OCI-LY7 (cell line): ENCODE measurements around the gene USP6NL. TPM values are rescaled to one million over a fixed set of nuclear protein-coding genes. Genes with fewer than 3 reads are reported as not detected.

Experiments
- BruUV-seq: library from RNA; stranded (reverse); fragments of 400-500 nt; replicated peaks from 2 replicates; lab custom pipeline; 2021; lab: Mats Ljungman, UMichigan
- CTCF ChIA-PET: fragments of 300-600 bp; sonication (Branson Sonifier 250); formaldehyde crosslinking; loops from one replicate; lab custom pipeline; 2022; ENCODE audit warnings: antibody characterized with exemption; ENCODE audit not compliant: unreplicated experiment; lab: Charles Lee
- POLR2A ChIA-PET: fragments of 300-600 bp; sonication (Branson Sonifier 250); formaldehyde crosslinking; loops from one replicate; lab custom pipeline; 2022; ENCODE audit warnings: antibody characterized with exemption; lab: Charles Lee
- DNase-seq: peaks from one replicate; pipeline ENCODE4 v3.0.0-alpha.2; 2015; ENCODE audit warnings: low spot score
- H2AFZ ChIP-seq: fragments of 200-600 bp; sonication (generic), shearing (Covaris generic); 2 replicates; pipeline ENCODE4 v1.6.1; 2014; ENCODE audit warnings: mild to moderate bottlenecking, antibody characterized with exemption, low read length, moderate library complexity
- H3K27ac ChIP-seq: fragments of 200-600 bp; sonication (generic); 2 replicates; pipeline ENCODE4 v1.5.1; 2014; ENCODE audit warnings: mixed run types, low read depth, mild to moderate bottlenecking, moderate library complexity, low read length, inconsistent platforms; ENCODE audit not compliant: poor library complexity, severe bottlenecking
- H3K36me3 ChIP-seq: fragments of 200-600 bp; sonication (generic); 2 replicates; pipeline ENCODE4 v1.6.1; 2014; ENCODE audit warnings: mild to moderate bottlenecking, antibody characterized with exemption, low read length, moderate library complexity, mixed read lengths; ENCODE audit not compliant: insufficient read depth
- H3K4me1 ChIP-seq: fragments of 200-600 bp; sonication (generic); 2 replicates; pipeline ENCODE4 v1.5.1; 2014; ENCODE audit warnings: mild to moderate bottlenecking, low read length; ENCODE audit not compliant: insufficient read depth, poor library complexity, severe bottlenecking
- H3K4me2 ChIP-seq: fragments of 200-600 bp; sonication (generic); 2 replicates; pipeline ENCODE4 v1.6.1; 2014; ENCODE audit warnings: mild to moderate bottlenecking, low read length
- H3K4me3 ChIP-seq: fragments of 200-600 bp; sonication (generic); 2 replicates; pipeline ENCODE4 v1.5.1; 2014; ENCODE audit warnings: mild to moderate bottlenecking, low read depth, low read length; ENCODE audit not compliant: poor library complexity, severe bottlenecking
- H3K79me2 ChIP-seq: fragments of 200-600 bp; sonication (generic); 2 replicates; pipeline ENCODE4 v1.6.1; 2016; ENCODE audit warnings: low read depth, mild to moderate bottlenecking, low read length, moderate library complexity, mixed read lengths; ENCODE audit not compliant: insufficient read depth
- H3K9me2 ChIP-seq: fragments of 200-600 bp; sonication (generic); 2 replicates; pipeline ENCODE4 v1.6.1; 2016; ENCODE audit warnings: mild to moderate bottlenecking, low read length, mixed read lengths; ENCODE audit not compliant: insufficient read depth
- H3K9me3 ChIP-seq: fragments of 200-600 bp; sonication (generic); 2 replicates; pipeline ENCODE4 v1.6.1; 2014; ENCODE audit warnings: mild to moderate bottlenecking, mixed run types, low read length, mixed read lengths
- H4K20me1 ChIP-seq: fragments of 200-600 bp; sonication (generic); 2 replicates; pipeline ENCODE4 v1.6.1; 2014; ENCODE audit warnings: mild to moderate bottlenecking, antibody characterized with exemption, low read length, moderate library complexity, mixed read lengths; ENCODE audit not compliant: insufficient read depth
- EZH2phosphoT487 ChIP-seq: fragments of 200-600 bp; sonication (generic); IDR thresholded peaks from 2 replicates; pipeline ENCODE4 v1.6.1; 2018; ENCODE audit warnings: low read depth, borderline replicate concordance, mild to moderate bottlenecking, mixed run types, antibody characterized with exemption, low read length, moderate library complexity, mixed read lengths
- intact Hi-C: fragments of 100-400 bp; cut with micrococcal nuclease; formaldehyde crosslinking; loops from one replicate; pipeline ENCODE4 v1.10.0; 2022; ENCODE audit not compliant: unreplicated experiment
- total RNA-seq, 2 experiments: library from RNA; depleted of rRNA in 1 of 2; stranded (reverse); fragments of >200 nt in 1 of 2; shearing (Covaris generic) in 1 of 2; gene quantifications; 2 replicates each; pipeline ENCODE4 v1.2.3, GENCODE V29; 2014 to 2022
- TF ChIP-seq, protein P1 (sequence below): fragments of 200-600 bp; sonication (generic); conservative IDR thresholded peaks from 2 replicates; pipeline ENCODE4 v1.5.1; 2014; ENCODE audit warnings: mild to moderate bottlenecking, antibody characterized with exemption, low read length, moderate library complexity, mixed read lengths

Gene USP6NL
- total RNA-seq, 2 experiments from 2014 or later = 41.7 to 59.7 TPM

DNA sequence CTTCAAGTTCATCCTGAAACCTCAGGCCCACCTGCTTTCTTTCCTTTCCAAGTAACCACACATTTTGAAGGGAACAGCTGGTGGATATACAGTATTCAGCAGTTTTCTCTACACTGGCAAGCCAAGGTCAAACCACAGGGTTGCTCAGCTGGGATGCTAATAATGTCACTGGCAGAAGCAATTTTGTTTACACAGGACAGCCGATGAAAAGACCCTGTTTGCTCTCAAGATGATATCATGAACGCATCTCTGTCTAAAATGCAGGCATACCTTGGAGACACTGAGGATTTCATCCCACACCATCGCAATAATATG is 186.2 kb downstream of the USP6NL start:
- DNase-seq = no peak
- no peaks in the 10 kb centered on the region for H4K20me1 ChIP-seq
- intact Hi-C loops = loop anchor here (2.0 kb wide), 1 partner anchor 334 kb away; no protein-coding TSS in a partner anchor
- no peaks in the 10 kb centered on the region for H3K36me3 ChIP-seq
- H3K9me3 ChIP-seq = 0 out of 2 replicates have a peak, but pooled peaks cover 3% of the 10 kb centered on the region
- H3K4me3 ChIP-seq = no peak overlapping the region
- BruUV-seq = no TSS peak
- POLR2A ChIA-PET = no interaction called here
- TF ChIP-seq EZH2phosphoT487 = no peak
- TF ChIP-seq, protein P1, sequence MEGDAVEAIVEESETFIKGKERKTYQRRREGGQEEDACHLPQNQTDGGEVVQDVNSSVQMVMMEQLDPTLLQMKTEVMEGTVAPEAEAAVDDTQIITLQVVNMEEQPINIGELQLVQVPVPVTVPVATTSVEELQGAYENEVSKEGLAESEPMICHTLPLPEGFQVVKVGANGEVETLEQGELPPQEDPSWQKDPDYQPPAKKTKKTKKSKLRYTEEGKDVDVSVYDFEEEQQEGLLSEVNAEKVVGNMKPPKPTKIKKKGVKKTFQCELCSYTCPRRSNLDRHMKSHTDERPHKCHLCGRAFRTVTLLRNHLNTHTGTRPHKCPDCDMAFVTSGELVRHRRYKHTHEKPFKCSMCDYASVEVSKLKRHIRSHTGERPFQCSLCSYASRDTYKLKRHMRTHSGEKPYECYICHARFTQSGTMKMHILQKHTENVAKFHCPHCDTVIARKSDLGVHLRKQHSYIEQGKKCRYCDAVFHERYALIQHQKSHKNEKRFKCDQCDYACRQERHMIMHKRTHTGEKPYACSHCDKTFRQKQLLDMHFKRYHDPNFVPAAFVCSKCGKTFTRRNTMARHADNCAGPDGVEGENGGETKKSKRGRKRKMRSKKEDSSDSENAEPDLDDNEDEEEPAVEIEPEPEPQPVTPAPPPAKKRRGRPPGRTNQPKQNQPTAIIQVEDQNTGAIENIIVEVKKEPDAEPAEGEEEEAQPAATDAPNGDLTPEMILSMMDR = no peak
- H2AFZ ChIP-seq = peak overlapping the region; percentile 13; the same call in 1 of the 2 replicates
- CTCF ChIA-PET = no interaction called here
- H3K4me1 ChIP-seq = no peaks in the 10 kb centered on the region
- no peaks in the 10 kb centered on the region for H3K9me2 ChIP-seq
- no peak overlapping the region for H3K27ac ChIP-seq
- H3K79me2 ChIP-seq = no peaks in the 10 kb centered on the region
- H3K4me2 ChIP-seq = no peak overlapping the region

DNA sequence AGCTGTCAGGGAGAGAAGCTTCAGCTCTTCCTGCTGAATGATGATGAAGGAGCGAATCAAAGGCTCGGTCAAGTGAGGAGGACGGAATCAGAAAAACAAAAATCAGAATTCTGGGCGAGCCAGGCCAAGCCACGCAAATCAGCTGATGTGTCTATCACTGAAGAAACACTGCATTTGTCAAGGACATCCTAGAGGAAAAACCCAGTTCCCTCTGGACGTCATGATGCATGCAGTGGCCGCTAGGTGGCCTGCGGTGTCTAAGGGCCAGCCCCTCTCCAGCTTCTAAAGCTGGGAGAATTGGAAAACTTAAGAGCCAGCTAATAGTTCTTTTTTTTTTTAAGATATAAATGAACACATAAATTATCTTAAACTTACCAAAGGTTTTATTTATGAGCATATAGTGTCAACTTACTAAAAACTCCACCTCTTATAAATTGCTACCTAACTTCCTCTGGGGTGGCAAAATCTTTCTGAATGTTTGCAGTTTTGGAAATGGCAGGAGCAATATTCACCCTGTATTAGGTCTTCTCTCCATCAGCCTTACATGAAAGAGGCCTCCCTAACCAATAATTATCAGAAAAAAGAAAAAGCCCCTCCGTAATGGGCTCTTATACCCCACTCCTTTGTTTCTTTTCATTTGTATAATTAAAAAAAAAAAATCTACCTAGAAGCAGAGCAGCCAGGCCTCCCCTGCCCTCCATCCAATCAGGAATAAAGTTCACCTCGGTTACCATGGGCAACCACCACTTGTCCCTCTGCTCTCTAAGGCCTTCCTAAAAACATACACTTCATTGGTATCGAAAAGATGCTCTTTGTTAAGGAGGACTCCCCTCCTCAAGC is 186.8 kb downstream of the USP6NL start:
- Histone ChIP-seq H3K9me2 (no peaks in the 10 kb centered on the region), H3K27ac (no peak overlapping the region), H3K9me3 (0 out of 2 replicates have a peak, but pooled peaks cover 3% of the 10 kb centered on the region), H3K4me1 (no peaks in the 10 kb centered on the region), H2AFZ (peak overlapping the region; percentile 13; the same call in 1 of the 2 replicates), H3K4me2 (no peak overlapping the region), H4K20me1 (no peaks in the 10 kb centered on the region), H3K4me3 (no peak overlapping the region), H3K79me2 (no peaks in the 10 kb centered on the region), H3K36me3 (no peaks in the 10 kb centered on the region)
- CTCF ChIA-PET = interaction anchor here (1.0 to 1.1 kb wide), 2 partner anchors 12 to 24 kb away, joined by 3 to 5 read pairs; no protein-coding TSS in a partner anchor
- peak; percentile 73 for DNase-seq
- intact Hi-C loops = loop anchor here (1.0 to 2.0 kb wide), 2 partner anchors 48 to 334 kb away; no protein-coding TSS in a partner anchor
- BruUV-seq = no TSS peak
- POLR2A ChIA-PET = no interaction called here
- TF ChIP-seq, protein P1 = peak; percentile 99; the same call in 1 of the 2 replicates
- TF ChIP-seq EZH2phosphoT487 = no peak

DNA sequence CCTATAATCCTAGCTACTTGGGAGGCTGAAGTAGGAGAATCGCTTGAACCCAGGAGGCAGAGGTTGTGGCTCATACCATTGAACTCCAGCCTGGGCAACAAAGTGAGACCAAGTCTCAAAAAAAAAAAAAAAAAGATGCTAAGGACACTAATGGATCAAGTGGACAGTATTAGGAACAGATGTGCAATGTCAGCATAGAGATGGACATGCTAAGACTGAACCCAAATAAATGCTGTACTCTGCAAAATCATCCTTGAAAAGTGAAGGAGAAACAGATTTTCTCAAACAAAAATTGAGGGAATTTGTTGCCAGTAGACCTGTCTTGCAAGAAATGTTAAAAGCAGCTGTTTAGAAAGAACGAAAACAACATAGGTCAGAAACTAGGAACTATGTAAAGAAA is 194.5 kb downstream of the USP6NL start:
- Histone ChIP-seq H3K27ac (no peak overlapping the region), H3K36me3 (no peaks in the 10 kb centered on the region), H3K9me3 (0 out of 2 replicates have a peak, but pooled peaks cover 4% of the 10 kb centered on the region), H4K20me1 (no peaks in the 10 kb centered on the region), H2AFZ (no peak overlapping the region), H3K4me3 (no peak overlapping the region), H3K4me1 (no peaks in the 10 kb centered on the region), H3K79me2 (no peaks in the 10 kb centered on the region), H3K9me2 (no peaks in the 10 kb centered on the region), H3K4me2 (no peak overlapping the region)
- intact Hi-C loops = no loop called here
- BruUV-seq = no TSS peak
- DNase-seq = no peak
- no peak for TF ChIP-seq EZH2phosphoT487
- TF ChIP-seq, protein P1 = no peak
- ChIA-PET POLR2A (interaction anchor here (0.7 kb wide), 1 partner anchor 61 kb away, joined by 4 read pairs; no protein-coding TSS in a partner anchor), CTCF (no interaction called here)
